IMR-90 (cell line): ENCODE measurements around the gene DONSON. TPM values are rescaled to one million over a fixed set of nuclear protein-coding genes. Genes with fewer than 3 reads are reported as not detected.

Experiments
- ATAC-seq: fragments of 200-7000 bp; cut with Tn5 transposase; 2 replicates; pipeline ENCODE4 v1.9.1; 2020; ENCODE audit warnings: low read depth, mild to moderate bottlenecking, moderate library complexity
- BruUV-seq: library from RNA; stranded (reverse); fragments of 400-500 nt; replicated peaks from 2 replicates; lab custom pipeline; 2021; lab: Mats Ljungman, UMichigan
- CTCF ChIA-PET: fragments of 300-600 bp; formaldehyde crosslinking; extraction: SDS; loops from one replicate; lab custom pipeline; 2021; ENCODE audit warnings: antibody characterized with exemption; lab: Yijun Ruan, JAX
- POLR2A ChIA-PET: fragments of 300-600 bp; sonication (Branson Sonifier 250); formaldehyde crosslinking; loops from one replicate; lab custom pipeline; 2022; ENCODE audit warnings: antibody characterized with exemption; ENCODE audit not compliant: unreplicated experiment; lab: Charles Lee
- DNase-seq: peaks from one replicate; pipeline ENCODE4 v3.0.0; 2013
- H2AFZ ChIP-seq: replicated peaks from 2 replicates; pipeline ENCODE3; 2013; ENCODE audit warnings: low read length, mild to moderate bottlenecking; ENCODE audit not compliant: poor library complexity
- H2AK5ac ChIP-seq: 2 replicates; pipeline ENCODE4 v1.6.1; 2013; ENCODE audit warnings: low read depth, low read length, inconsistent platforms
- H2AK9ac ChIP-seq: replicated peaks from 2 replicates; pipeline ENCODE3; 2013; ENCODE audit warnings: mild to moderate bottlenecking, low read depth, low read length, moderate library complexity; ENCODE audit not compliant: poor library complexity
- H2BK120ac ChIP-seq: 2 replicates; pipeline ENCODE4 v1.6.1; 2013; ENCODE audit warnings: low read depth, low read length, inconsistent platforms
- H2BK15ac ChIP-seq: 3 replicates; pipeline ENCODE4 v1.6.1; 2013; ENCODE audit warnings: low read depth, low read length, inconsistent platforms
- H2BK20ac ChIP-seq: 2 replicates; pipeline ENCODE4 v1.6.1; 2013; ENCODE audit warnings: low read depth, mild to moderate bottlenecking, inconsistent platforms, low read length, moderate library complexity
- H2BK5ac ChIP-seq: 2 replicates; pipeline ENCODE4 v1.6.1; 2013; ENCODE audit warnings: mild to moderate bottlenecking, low read depth, low read length, inconsistent platforms; ENCODE audit not compliant: poor library complexity, severe bottlenecking
- H3K14ac ChIP-seq: replicated peaks from 2 replicates; pipeline ENCODE4 v1.6.1; 2013; ENCODE audit warnings: low read depth, low read length, inconsistent platforms
- H3K18ac ChIP-seq: 2 replicates; pipeline ENCODE4 v1.6.1; 2013; ENCODE audit warnings: low read depth, low read length, control low read depth
- H3K23ac ChIP-seq: 2 replicates; pipeline ENCODE4 v1.6.1; 2013; ENCODE audit warnings: low read depth, low read length, inconsistent platforms
- H3K27ac ChIP-seq: 2 replicates; pipeline ENCODE4 v1.5.1; 2013; ENCODE audit warnings: mild to moderate bottlenecking, control low read depth, low read length; ENCODE audit not compliant: insufficient read depth
- H3K27me3 ChIP-seq: 2 replicates; pipeline ENCODE4 v1.6.1; 2013; ENCODE audit warnings: low read length; ENCODE audit not compliant: control insufficient read depth, insufficient read depth
- H3K36me3 ChIP-seq: 2 replicates; pipeline ENCODE4 v1.6.1; 2013; ENCODE audit warnings: low read length, mixed read lengths; ENCODE audit not compliant: control insufficient read depth, insufficient read depth
- H3K4ac ChIP-seq: 2 replicates; pipeline ENCODE4 v1.6.1; 2013; ENCODE audit warnings: low read depth, low read length, inconsistent platforms
- H3K4me1 ChIP-seq: 2 replicates; pipeline ENCODE4 v1.6.1; 2013; ENCODE audit warnings: low read length, mixed read lengths; ENCODE audit not compliant: control insufficient read depth, insufficient read depth
- H3K4me2 ChIP-seq: 2 replicates; pipeline ENCODE4 v1.6.1; 2013; ENCODE audit warnings: low read depth, mild to moderate bottlenecking, control low read depth, low read length, moderate library complexity
- H3K4me3 ChIP-seq: 2 replicates; pipeline ENCODE4 v1.5.1; 2013; ENCODE audit warnings: low read depth, mild to moderate bottlenecking, control low read depth, low read length, moderate library complexity; ENCODE audit not compliant: insufficient read depth
- H3K56ac ChIP-seq: 2 replicates; pipeline ENCODE4 v1.6.1; 2013; ENCODE audit warnings: low read length, inconsistent platforms; ENCODE audit not compliant: insufficient read depth; ENCODE audit errors: extremely low read depth
- H3K79me1 ChIP-seq, 2 experiments: 2 replicates each; pipeline ENCODE4 v1.6.1; 2013; ENCODE audit warnings: low read length in 2 of 2, inconsistent platforms in 1 of 2, low read depth in 1 of 2
- H3K9ac ChIP-seq: 2 replicates; pipeline ENCODE4 v1.6.1; 2013; ENCODE audit warnings: low read depth, low read length, control low read depth
- H3K9me1 ChIP-seq: 2 replicates; pipeline ENCODE4 v1.6.1; 2013; ENCODE audit warnings: low read length, inconsistent platforms; ENCODE audit not compliant: insufficient read depth
- H3K9me3 ChIP-seq: 2 replicates; pipeline ENCODE4 v1.6.1; 2013; ENCODE audit warnings: low read length; ENCODE audit not compliant: control insufficient read depth, insufficient read depth
- H4K20me1 ChIP-seq: 2 replicates; pipeline ENCODE4 v1.6.1; 2013; ENCODE audit warnings: low read length, inconsistent platforms; ENCODE audit not compliant: insufficient read depth
- H4K5ac ChIP-seq: 2 replicates; pipeline ENCODE4 v1.6.1; 2013; ENCODE audit warnings: mild to moderate bottlenecking, low read depth, low read length, control low read depth
- H4K8ac ChIP-seq, 2 experiments: 2 replicates each; pipeline ENCODE4 v1.6.1; 2013; ENCODE audit warnings: low read depth in 2 of 2, low read length in 2 of 2, control low read depth in 1 of 2, inconsistent platforms in 1 of 2
- H4K91ac ChIP-seq: 2 replicates; pipeline ENCODE4 v1.6.1; 2013; ENCODE audit warnings: low read depth, low read length, inconsistent platforms; ENCODE audit not compliant: insufficient read depth
- BHLHE40 ChIP-seq: fragments of 150-350 bp; IDR thresholded peaks from 2 replicates; pipeline ENCODE4 v1.6.1; 2016; ENCODE audit warnings: mild to moderate bottlenecking, low read depth, low read length
- CEBPB ChIP-seq: IDR thresholded peaks from 2 replicates; pipeline ENCODE4 v1.6.1; 2012; ENCODE audit warnings: low read depth, low read length, improper control_type of control experiment
- CHD1 ChIP-seq: IDR thresholded peaks from 2 replicates; pipeline ENCODE4 v1.6.1; 2012; ENCODE audit warnings: low read depth, low read length, improper control_type of control experiment
- FOS ChIP-seq: fragments of 150-350 bp; IDR thresholded peaks from 2 replicates; pipeline ENCODE4 v1.6.1; 2016; ENCODE audit warnings: low read depth, low read length
- MAFK ChIP-seq: IDR thresholded peaks from 2 replicates; pipeline ENCODE4 v1.6.1; 2012; ENCODE audit warnings: low read depth, low read length, improper control_type of control experiment
- MAZ ChIP-seq: IDR thresholded peaks from 2 replicates; pipeline ENCODE4 v1.6.1; 2012; ENCODE audit warnings: low read depth, mild to moderate bottlenecking, low read length, improper control_type of control experiment, moderate library complexity, borderline replicate concordance
- MXI1 ChIP-seq: IDR thresholded peaks from 2 replicates; pipeline ENCODE4 v1.6.1; 2012; ENCODE audit warnings: low read depth, mild to moderate bottlenecking, low read length, moderate library complexity, borderline replicate concordance
- NFE2L2 ChIP-seq: fragments of 150-350 bp; IDR thresholded peaks from 2 replicates; pipeline ENCODE4 v1.6.1; 2016; ENCODE audit warnings: low read depth, mild to moderate bottlenecking, low read length
- POLR2A ChIP-seq: IDR thresholded peaks from 2 replicates; pipeline ENCODE4 v1.6.1; 2012; ENCODE audit warnings: mild to moderate bottlenecking, low read depth, low read length
- RAD21 ChIP-seq: IDR thresholded peaks from 2 replicates; pipeline ENCODE4 v1.6.1; 2012; ENCODE audit warnings: low read length, improper control_type of control experiment
- RCOR1 ChIP-seq: IDR thresholded peaks from 2 replicates; pipeline ENCODE4 v1.6.1; 2012; ENCODE audit warnings: mild to moderate bottlenecking, low read length, improper control_type of control experiment; ENCODE audit not compliant: insufficient replicate concordance
- RFX5 ChIP-seq: IDR thresholded peaks from 2 replicates; pipeline ENCODE4 v1.8.0; 2012; ENCODE audit warnings: low read depth, mild to moderate bottlenecking, low read length, moderate library complexity
- WGBS, 2 experiments: methylation state at CpG; one replicate each; pipeline versions ENCODE4 v1.1.5 to v1.1.7; 2013; ENCODE audit warnings: missing lambda C conversion rate in 2 of 2; ENCODE audit not compliant: insufficient read length in 1 of 2; ENCODE audit errors: extremely low coverage in 2 of 2; 5-methylcytosine and 5-hydroxymethylcytosine counted together
- dilution Hi-C: fragments of 300-500 bp; cut with HindIII; formaldehyde crosslinking; loops from one replicate; pipeline ENCODE4 v1.14.3; 2018; ENCODE audit warnings: low sequenced_read_pairs; ENCODE audit not compliant: unreplicated experiment
- in situ Hi-C: fragments of 300-500 bp; cut with MboI; formaldehyde crosslinking; loops from 3 replicates; pipeline ENCODE4 v1.14.3; 2019; ENCODE audit warnings: low sequenced_read_pairs, inconsistent platforms, mixed read lengths
- intact Hi-C: fragments of 100-400 bp; cut with micrococcal nuclease; formaldehyde crosslinking; loops from 2 replicates; pipeline ENCODE4 v1.10.0; 2022
- polyA plus RNA-seq, 3 experiments: library from polyadenylated mRNA; depleted of rRNA; stranded (reverse); fragments of >200 nt; gene quantifications; 2 replicates each; pipeline ENCODE4 v1.2.3, GENCODE V29; 2012; ENCODE audit warnings: low replicate concordance in 1 of 3
- total RNA-seq: library from RNA; depleted of rRNA; stranded (reverse); fragments of >200 nt; gene quantifications from 2 replicates; pipeline ENCODE4 v1.2.3, GENCODE V29; 2012
- TF ChIP-seq, protein P1 (sequence below): fragments of 150-350 bp; IDR thresholded peaks from 2 replicates; pipeline ENCODE4 v1.6.1; 2017; ENCODE audit warnings: mild to moderate bottlenecking, antibody characterized with exemption, low read length, low read depth
- TF ChIP-seq, protein P2 (sequence below): conservative IDR thresholded peaks from 2 replicates; pipeline ENCODE4 v1.5.1; 2012; ENCODE audit warnings: mild to moderate bottlenecking, low read depth, low read length, improper control_type of control experiment
- TF ChIP-seq, protein P3 (sequence below): fragments of 150-350 bp; IDR thresholded peaks from 2 replicates; pipeline ENCODE4 v1.6.1; 2016; ENCODE audit warnings: low read depth, mild to moderate bottlenecking, low read length, moderate library complexity, borderline replicate concordance

The DONSON gene
- total and polyA plus RNA-seq, 2 of the 4 experiments (the other 2 are of a cell fraction) = 14.3 to 16.6 TPM

DNA sequence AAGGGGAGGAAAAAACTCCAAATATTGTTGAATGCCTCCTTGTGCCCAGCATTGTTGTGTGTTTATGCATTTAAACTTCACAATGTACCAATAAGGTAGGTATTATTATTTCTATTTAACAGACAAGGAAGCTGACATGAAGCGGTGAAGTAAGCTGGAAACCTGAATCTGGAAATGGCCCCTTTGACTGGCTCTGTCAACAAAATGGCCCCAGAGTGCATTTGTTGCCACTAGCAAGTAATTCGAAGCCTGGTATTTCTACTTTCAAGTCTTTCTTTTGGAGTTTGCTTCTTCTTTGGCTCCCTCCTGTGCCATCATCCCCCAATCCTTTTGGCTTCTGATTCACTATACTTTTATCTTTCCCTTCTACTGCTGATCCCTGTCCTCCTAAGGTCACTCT, 29.9 kb upstream of the DONSON start:
- no peak overlapping the region for H3K4me2 ChIP-seq
- H2BK15ac ChIP-seq = no peak overlapping the region
- no peaks in the 10 kb centered on the region for H3K9me3 ChIP-seq
- H2AFZ ChIP-seq = no peak overlapping the region
- H2AK5ac ChIP-seq = no peak overlapping the region
- H3K4ac ChIP-seq = no peak overlapping the region
- H3K56ac ChIP-seq = no peak overlapping the region
- DNase-seq (no peak), ATAC-seq (no peak)
- no CpG with 5 or more reads among the region's 2 CpGs for WGBS, 2 experiments
- H2BK5ac ChIP-seq = no peak overlapping the region
- TF ChIP-seq MAZ = no peak
- TF ChIP-seq, protein P1, sequence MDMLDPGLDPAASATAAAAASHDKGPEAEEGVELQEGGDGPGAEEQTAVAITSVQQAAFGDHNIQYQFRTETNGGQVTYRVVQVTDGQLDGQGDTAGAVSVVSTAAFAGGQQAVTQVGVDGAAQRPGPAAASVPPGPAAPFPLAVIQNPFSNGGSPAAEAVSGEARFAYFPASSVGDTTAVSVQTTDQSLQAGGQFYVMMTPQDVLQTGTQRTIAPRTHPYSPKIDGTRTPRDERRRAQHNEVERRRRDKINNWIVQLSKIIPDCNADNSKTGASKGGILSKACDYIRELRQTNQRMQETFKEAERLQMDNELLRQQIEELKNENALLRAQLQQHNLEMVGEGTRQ = no peak
- TF ChIP-seq MXI1 = no peak
- no peak for TF ChIP-seq RCOR1
- no peak for TF ChIP-seq POLR2A
- TF ChIP-seq, protein P2, sequence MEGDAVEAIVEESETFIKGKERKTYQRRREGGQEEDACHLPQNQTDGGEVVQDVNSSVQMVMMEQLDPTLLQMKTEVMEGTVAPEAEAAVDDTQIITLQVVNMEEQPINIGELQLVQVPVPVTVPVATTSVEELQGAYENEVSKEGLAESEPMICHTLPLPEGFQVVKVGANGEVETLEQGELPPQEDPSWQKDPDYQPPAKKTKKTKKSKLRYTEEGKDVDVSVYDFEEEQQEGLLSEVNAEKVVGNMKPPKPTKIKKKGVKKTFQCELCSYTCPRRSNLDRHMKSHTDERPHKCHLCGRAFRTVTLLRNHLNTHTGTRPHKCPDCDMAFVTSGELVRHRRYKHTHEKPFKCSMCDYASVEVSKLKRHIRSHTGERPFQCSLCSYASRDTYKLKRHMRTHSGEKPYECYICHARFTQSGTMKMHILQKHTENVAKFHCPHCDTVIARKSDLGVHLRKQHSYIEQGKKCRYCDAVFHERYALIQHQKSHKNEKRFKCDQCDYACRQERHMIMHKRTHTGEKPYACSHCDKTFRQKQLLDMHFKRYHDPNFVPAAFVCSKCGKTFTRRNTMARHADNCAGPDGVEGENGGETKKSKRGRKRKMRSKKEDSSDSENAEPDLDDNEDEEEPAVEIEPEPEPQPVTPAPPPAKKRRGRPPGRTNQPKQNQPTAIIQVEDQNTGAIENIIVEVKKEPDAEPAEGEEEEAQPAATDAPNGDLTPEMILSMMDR = no peak
- TF ChIP-seq CHD1 = no peak
- no peak for TF ChIP-seq MAFK
- TF ChIP-seq NFE2L2 = no peak
- TF ChIP-seq, protein P3, sequence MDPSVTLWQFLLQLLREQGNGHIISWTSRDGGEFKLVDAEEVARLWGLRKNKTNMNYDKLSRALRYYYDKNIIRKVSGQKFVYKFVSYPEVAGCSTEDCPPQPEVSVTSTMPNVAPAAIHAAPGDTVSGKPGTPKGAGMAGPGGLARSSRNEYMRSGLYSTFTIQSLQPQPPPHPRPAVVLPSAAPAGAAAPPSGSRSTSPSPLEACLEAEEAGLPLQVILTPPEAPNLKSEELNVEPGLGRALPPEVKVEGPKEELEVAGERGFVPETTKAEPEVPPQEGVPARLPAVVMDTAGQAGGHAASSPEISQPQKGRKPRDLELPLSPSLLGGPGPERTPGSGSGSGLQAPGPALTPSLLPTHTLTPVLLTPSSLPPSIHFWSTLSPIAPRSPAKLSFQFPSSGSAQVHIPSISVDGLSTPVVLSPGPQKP = no peak
- TF ChIP-seq RAD21 = no peak
- TF ChIP-seq CEBPB = no peak
- TF ChIP-seq BHLHE40 = no peak
- TF ChIP-seq FOS = no peak
- TF ChIP-seq RFX5 = no peak
- ChIA-PET POLR2A (no interaction called here), CTCF (no interaction called here)
- H3K36me3 ChIP-seq = peaks cover 12% of the 10 kb centered on the region
- no TSS peak for BruUV-seq
- no peak overlapping the region for H3K27ac ChIP-seq
- H2BK120ac ChIP-seq = no peak overlapping the region
- H3K18ac ChIP-seq = no peak overlapping the region
- H3K9me1 ChIP-seq = peaks cover 2% of the 10 kb centered on the region; the same call in 1 of the 2 replicates
- in situ Hi-C loops (no loop called here), intact Hi-C loops (no loop called here), dilution Hi-C loops (no loop called here)
- no peak overlapping the region for H2BK20ac ChIP-seq
- no peak overlapping the region for H3K23ac ChIP-seq
- no peak overlapping the region for H4K5ac ChIP-seq
- H4K91ac ChIP-seq = no peak overlapping the region
- H3K9ac ChIP-seq = no peak overlapping the region
- no peaks in the 10 kb centered on the region for H3K27me3 ChIP-seq
- H2AK9ac ChIP-seq = no peak overlapping the region
- no peak overlapping the region for H3K14ac ChIP-seq
- no peaks in the 10 kb centered on the region for H4K20me1 ChIP-seq
- H3K4me1 ChIP-seq = no peaks in the 10 kb centered on the region
- H3K4me3 ChIP-seq = no peak overlapping the region
- H3K79me1 ChIP-seq = peaks cover 0 to 3% of the 10 kb centered on the region in 2 experiments; a peak in 1 of 4 replicates
- no peak overlapping the region for H4K8ac ChIP-seq
